ENCODE measurements around the gene MMD.
"Not testable (repeated sequence)": the region's sequence is repeated elsewhere in the genome, so short reads cannot be mapped to it uniquely, and the experiment has no call there.

DNA sequence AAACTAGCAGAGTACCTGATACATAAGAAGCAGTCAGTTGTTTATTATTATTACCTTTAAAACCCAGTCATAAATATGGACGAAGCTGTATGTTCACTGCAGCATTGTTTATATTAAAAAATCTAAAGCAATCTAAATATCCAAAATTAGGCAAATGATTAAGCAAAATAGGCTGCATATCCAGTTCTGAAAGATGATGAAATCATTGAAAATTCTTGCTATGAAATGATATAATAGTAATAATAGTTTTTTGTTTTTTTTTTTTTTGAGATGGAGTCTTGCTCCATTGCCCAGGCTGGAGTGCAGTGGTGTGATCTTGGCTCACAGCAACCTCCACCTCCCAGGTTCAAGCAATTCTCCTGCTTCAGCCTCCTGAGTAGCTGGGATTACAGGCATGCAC lies 31.9 kb downstream of the MMD start:
- not testable (repeated sequence) for TF ChIP-seq CTCF (IDR thresholded peaks at IDR 0.05; ENCODE audit: insufficient read depth, low read length); POLR2AphosphoS5 (IDR thresholded peaks at IDR 0.05; ENCODE audit: low read depth); GABPA (IDR thresholded peaks at IDR 0.05; ENCODE audit: low read depth); SPI1 (IDR thresholded peaks at IDR 0.05; ENCODE audit: borderline replicate concordance, low read depth)
- TF ChIP-seq, protein P1, sequence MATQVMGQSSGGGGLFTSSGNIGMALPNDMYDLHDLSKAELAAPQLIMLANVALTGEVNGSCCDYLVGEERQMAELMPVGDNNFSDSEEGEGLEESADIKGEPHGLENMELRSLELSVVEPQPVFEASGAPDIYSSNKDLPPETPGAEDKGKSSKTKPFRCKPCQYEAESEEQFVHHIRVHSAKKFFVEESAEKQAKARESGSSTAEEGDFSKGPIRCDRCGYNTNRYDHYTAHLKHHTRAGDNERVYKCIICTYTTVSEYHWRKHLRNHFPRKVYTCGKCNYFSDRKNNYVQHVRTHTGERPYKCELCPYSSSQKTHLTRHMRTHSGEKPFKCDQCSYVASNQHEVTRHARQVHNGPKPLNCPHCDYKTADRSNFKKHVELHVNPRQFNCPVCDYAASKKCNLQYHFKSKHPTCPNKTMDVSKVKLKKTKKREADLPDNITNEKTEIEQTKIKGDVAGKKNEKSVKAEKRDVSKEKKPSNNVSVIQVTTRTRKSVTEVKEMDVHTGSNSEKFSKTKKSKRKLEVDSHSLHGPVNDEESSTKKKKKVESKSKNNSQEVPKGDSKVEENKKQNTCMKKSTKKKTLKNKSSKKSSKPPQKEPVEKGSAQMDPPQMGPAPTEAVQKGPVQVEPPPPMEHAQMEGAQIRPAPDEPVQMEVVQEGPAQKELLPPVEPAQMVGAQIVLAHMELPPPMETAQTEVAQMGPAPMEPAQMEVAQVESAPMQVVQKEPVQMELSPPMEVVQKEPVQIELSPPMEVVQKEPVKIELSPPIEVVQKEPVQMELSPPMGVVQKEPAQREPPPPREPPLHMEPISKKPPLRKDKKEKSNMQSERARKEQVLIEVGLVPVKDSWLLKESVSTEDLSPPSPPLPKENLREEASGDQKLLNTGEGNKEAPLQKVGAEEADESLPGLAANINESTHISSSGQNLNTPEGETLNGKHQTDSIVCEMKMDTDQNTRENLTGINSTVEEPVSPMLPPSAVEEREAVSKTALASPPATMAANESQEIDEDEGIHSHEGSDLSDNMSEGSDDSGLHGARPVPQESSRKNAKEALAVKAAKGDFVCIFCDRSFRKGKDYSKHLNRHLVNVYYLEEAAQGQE (IDR thresholded peaks at IDR 0.05; ENCODE audit: insufficient replicate concordance, low read depth), result not testable (repeated sequence)

All from HL-60 (cell line).